SK-N-SH (cell line): ENCODE data around the gene CCK. TPM values are rescaled to one million over a fixed set of nuclear protein-coding genes. Genes with fewer than 3 reads are reported as not detected.

ENCODE experiments used
- CTCF ChIA-PET: fragments of 300-600, 350-600 bp; formaldehyde crosslinking; extraction: SDS; loops from one replicate; lab custom pipeline; 2021; lab: Yijun Ruan, JAX
- POLR2A ChIA-PET: fragments of 350-600 bp; sonication (Branson Sonifier 250); formaldehyde crosslinking; extraction: SDS; loops from one replicate; lab custom pipeline; 2020; ENCODE audit warnings: antibody characterized with exemption, inconsistent platforms; lab: Yijun Ruan, JAX
- DNase-seq: peaks from one replicate; pipeline ENCODE4 v3.0.0; 2012
- H2AFZ ChIP-seq: fragments of 200-600 bp; sonication (generic); 2 replicates; pipeline ENCODE4 v1.8.1; 2016; ENCODE audit warnings: antibody characterized with exemption, mild to moderate bottlenecking, low read depth
- H3F3A ChIP-seq: fragments of 200-600 bp; sonication (generic); replicated peaks from 2 replicates; pipeline ENCODE3; 2016; ENCODE audit warnings: antibody characterized with exemption, mild to moderate bottlenecking; ENCODE audit not compliant: insufficient read depth
- H3K27ac ChIP-seq, 2 experiments: fragments of 200-500 bp in 1 of 2; fragments of 200-600 bp in 1 of 2; sonication (Bioruptor generic) in 1 of 2; sonication (generic), shearing (Covaris generic) in 1 of 2; 2 replicates each; pipeline versions ENCODE4 v1.5.1 to v1.6.1; 2014 to 2016; ENCODE audit warnings: low read depth in 2 of 2, inconsistent platforms in 1 of 2, low read length in 1 of 2, mild to moderate bottlenecking in 1 of 2, mixed read lengths in 1 of 2
- H3K27me3 ChIP-seq: fragments of 200-600 bp; sonication (generic), shearing (Covaris generic); 2 replicates; pipeline ENCODE4 v1.6.1; 2016; ENCODE audit warnings: mixed run types; ENCODE audit not compliant: insufficient read depth
- H3K36me3 ChIP-seq, 2 experiments: fragments of 200-500 bp in 1 of 2; fragments of 200-600 bp in 1 of 2; sonication (Bioruptor generic) in 1 of 2; sonication (generic) in 1 of 2; replicated peaks in 1 of 2; 2 replicates each; pipeline versions ENCODE3 to v1.5.1; 2014 to 2016; ENCODE audit warnings: low read length in 1 of 2, mild to moderate bottlenecking in 1 of 2; ENCODE audit not compliant: insufficient read depth in 2 of 2, control insufficient read depth in 1 of 2
- H3K4me1 ChIP-seq, 2 experiments: fragments of 200-500 bp in 1 of 2; fragments of 200-600 bp in 1 of 2; sonication (Bioruptor generic) in 1 of 2; sonication (generic), shearing (Covaris generic) in 1 of 2; 2 replicates each; pipeline versions ENCODE4 v1.5.1 to v1.6.1; 2014 to 2016; ENCODE audit warnings: low read depth in 1 of 2, low read length in 1 of 2, mixed run types in 1 of 2; ENCODE audit not compliant: insufficient read depth in 2 of 2, control insufficient read depth in 1 of 2
- H3K4me2 ChIP-seq: fragments of 200-600 bp; sonication (generic), shearing (Covaris generic); 2 replicates; pipeline ENCODE4 v1.6.1; 2017; ENCODE audit warnings: mixed run types
- H3K4me3 ChIP-seq, 2 experiments: fragments of 200-500 bp in 1 of 2; fragments of 200-600 bp in 1 of 2; sonication (Bioruptor generic) in 1 of 2; sonication (generic), shearing (Covaris generic) in 1 of 2; 2 replicates each; pipeline versions ENCODE4 v1.5.1 to v1.8.1; 2014 to 2016; ENCODE audit warnings: low read depth in 2 of 2, inconsistent platforms in 1 of 2, low read length in 1 of 2, mild to moderate bottlenecking in 1 of 2, mixed read lengths in 1 of 2, moderate library complexity in 1 of 2
- H3K79me2 ChIP-seq: fragments of 200-600 bp; sonication (generic); 2 replicates; pipeline ENCODE4 v1.8.1; 2017; ENCODE audit warnings: mild to moderate bottlenecking; ENCODE audit not compliant: insufficient read depth
- H3K9ac ChIP-seq: fragments of 200-600 bp; sonication (generic); 2 replicates; pipeline ENCODE4 v1.6.1; 2017; ENCODE audit warnings: mixed run types
- H3K9me2 ChIP-seq: fragments of 200-600 bp; sonication (generic); 2 replicates; pipeline ENCODE4 v1.6.1; 2017; ENCODE audit warnings: mixed run types
- H3K9me3 ChIP-seq: fragments of 200-600 bp; sonication (generic); 2 replicates; pipeline ENCODE4 v1.6.1; 2017; ENCODE audit warnings: mixed run types, mild to moderate bottlenecking, moderate library complexity
- H4K20me1 ChIP-seq: fragments of 200-600 bp; sonication (generic); 2 replicates; pipeline ENCODE4 v1.6.1; 2017; ENCODE audit warnings: mild to moderate bottlenecking, mixed run types; ENCODE audit not compliant: insufficient read depth
- CHD2 ChIP-seq: fragments of 150-350 bp; IDR thresholded peaks from 2 replicates; pipeline ENCODE4 v1.6.1; 2018; ENCODE audit warnings: low read length; ENCODE audit not compliant: partially characterized antibody
- CTCF ChIP-seq: fragments of 200-600 bp; sonication (generic); IDR thresholded peaks from 2 replicates; pipeline ENCODE4 v1.6.1; 2017; ENCODE audit warnings: antibody characterized with exemption, mild to moderate bottlenecking, moderate library complexity
- EP300 ChIP-seq, 2 experiments: IDR thresholded peaks; 2 replicates each; pipeline versions ENCODE4 v1.4.0 to v1.6.1; 2012; ENCODE audit warnings: borderline replicate concordance in 1 of 2, low read depth in 1 of 2, low read length in 1 of 2
- EZH2phosphoT487 ChIP-seq: fragments of 200-600 bp; sonication (generic); IDR thresholded peaks from 2 replicates; pipeline ENCODE4 v1.6.1; 2017; ENCODE audit warnings: low read depth, mixed run types, mild to moderate bottlenecking, antibody characterized with exemption, moderate library complexity, borderline replicate concordance
- FOSL2 ChIP-seq: IDR thresholded peaks from 2 replicates; pipeline ENCODE4 v1.4.0; 2012; ENCODE audit warnings: low read depth, mild to moderate bottlenecking, moderate library complexity, borderline replicate concordance
- FOXJ3 ChIP-seq: sonication (generic); formaldehyde crosslinking; IDR thresholded peaks from 2 replicates; pipeline ENCODE4 v1.5.1; 2020; ENCODE audit warnings: mild to moderate bottlenecking, missing genetic modification reagents
- FOXM1 ChIP-seq: IDR thresholded peaks from 2 replicates; pipeline ENCODE4 v1.4.0; 2012; ENCODE audit warnings: low read depth, mild to moderate bottlenecking
- GABPA ChIP-seq: IDR thresholded peaks from 2 replicates; pipeline ENCODE4 v1.4.0; 2012; ENCODE audit warnings: low read depth, mild to moderate bottlenecking
- JUND ChIP-seq: IDR thresholded peaks from 2 replicates; pipeline ENCODE4 v1.4.0; 2012
- MEF2A ChIP-seq: IDR thresholded peaks from 2 replicates; pipeline ENCODE4 v1.4.0; 2012; ENCODE audit warnings: low read depth, borderline replicate concordance
- MXI1 ChIP-seq: IDR thresholded peaks from 2 replicates; pipeline ENCODE4 v1.6.1; 2012; ENCODE audit warnings: mild to moderate bottlenecking, low read depth, low read length, improper control_type of control experiment
- NRF1 ChIP-seq: IDR thresholded peaks from 2 replicates; pipeline ENCODE4 v1.6.1; 2012; ENCODE audit warnings: low read depth, mild to moderate bottlenecking, low read length
- POLR2AphosphoS5 ChIP-seq: IDR thresholded peaks from 2 replicates; pipeline ENCODE4 v1.6.1; 2012; ENCODE audit warnings: low read depth, low read length
- RCOR1 ChIP-seq: fragments of 150-350 bp; IDR thresholded peaks from 2 replicates; pipeline ENCODE4 v1.6.1; 2017; ENCODE audit warnings: antibody characterized with exemption, low read length
- REST ChIP-seq: IDR thresholded peaks from 2 replicates; pipeline ENCODE4 v1.6.1; 2012; ENCODE audit warnings: mild to moderate bottlenecking, low read depth, low read length, moderate library complexity
- RFX5 ChIP-seq: IDR thresholded peaks from 2 replicates; pipeline ENCODE4 v1.6.1; 2012; ENCODE audit warnings: mild to moderate bottlenecking, improper control_type of control experiment, low read length
- SIN3A ChIP-seq: IDR thresholded peaks from 2 replicates; pipeline ENCODE4 v1.6.1; 2012; ENCODE audit warnings: low read depth, mild to moderate bottlenecking, low read length, moderate library complexity, borderline replicate concordance
- SMC3 ChIP-seq: IDR thresholded peaks from 2 replicates; pipeline ENCODE4 v1.6.1; 2012; ENCODE audit warnings: low read depth, low read length, improper control_type of control experiment
- TAF1 ChIP-seq: IDR thresholded peaks from 2 replicates; pipeline ENCODE4 v1.6.1; 2012; ENCODE audit warnings: low read depth, mild to moderate bottlenecking, low read length, moderate library complexity, borderline replicate concordance
- TEAD4 ChIP-seq: IDR thresholded peaks from 2 replicates; pipeline ENCODE4 v1.4.0; 2012; ENCODE audit warnings: mild to moderate bottlenecking, borderline replicate concordance; ENCODE audit not compliant: insufficient read depth
- YY1 ChIP-seq: IDR thresholded peaks from 2 replicates; pipeline ENCODE4 v1.4.0; 2012; ENCODE audit warnings: low read depth, mild to moderate bottlenecking
- WGBS: methylation state at CpG from one replicate; pipeline ENCODE4 v1.1.6; 2017; ENCODE audit warnings: low lambda C conversion rate; 5-methylcytosine and 5-hydroxymethylcytosine counted together
- polyA plus RNA-seq, 3 experiments: library from polyadenylated mRNA; depleted of rRNA; stranded (reverse); fragments of >200 nt; gene quantifications; 2 replicates each; pipeline ENCODE4 v1.2.3, GENCODE V29; 2012

The CCK gene
- polyA plus RNA-seq, 1 of the 3 experiments (the other 2 are of a cell fraction): not detected

DNA sequence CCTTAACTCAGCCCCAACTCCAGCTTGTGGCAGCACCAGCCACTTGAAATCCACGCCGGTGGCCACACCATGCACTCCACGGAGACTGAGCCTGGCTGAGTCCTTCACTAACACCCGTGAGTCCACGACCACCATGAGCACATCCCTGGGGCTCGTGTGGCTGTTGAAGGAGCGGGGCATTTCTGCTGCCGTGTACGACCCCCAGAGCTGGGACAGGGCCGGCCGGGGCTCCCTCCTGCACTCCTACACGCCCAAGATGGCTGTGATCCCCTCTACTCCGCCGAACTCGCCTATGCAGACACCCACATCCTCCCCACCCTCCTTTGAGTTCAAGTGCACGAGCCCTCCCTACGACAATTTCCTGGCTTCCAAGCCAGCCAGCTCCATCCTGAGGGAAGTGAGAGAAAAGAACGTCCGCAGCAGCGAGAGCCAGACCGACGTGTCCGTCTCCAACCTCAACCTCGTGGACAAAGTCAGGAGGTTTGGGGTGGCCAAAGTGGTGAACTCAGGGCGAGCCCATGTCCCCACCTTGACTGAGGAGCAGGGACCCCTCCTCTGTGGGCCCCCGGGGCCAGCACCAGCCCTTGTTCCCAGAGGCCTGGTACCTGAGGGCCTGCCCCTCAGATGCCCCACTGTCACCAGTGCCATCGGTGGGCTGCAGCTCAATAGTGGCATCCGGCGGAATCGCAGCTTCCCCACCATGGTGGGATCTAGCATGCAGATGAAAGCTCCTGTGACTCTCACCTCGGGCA, 42.9 kb downstream of the CCK start:
- H3K27ac ChIP-seq: no peak overlapping the region
- TF ChIP-seq TAF1: no peak
- TF ChIP-seq JUND: no peak
- no peak for TF ChIP-seq FOXJ3 (CRISPR knock-in tag)
- TF ChIP-seq SMC3: no peak
- no peak for TF ChIP-seq MEF2A
- TF ChIP-seq, all 33 proteins: peak for 0
- no peaks in the 10 kb centered on the region for H3F3A ChIP-seq
- H3K9ac ChIP-seq: no peak overlapping the region
- no peak overlapping the region for H3K4me3 ChIP-seq
- no peaks in the 10 kb centered on the region for H4K20me1 ChIP-seq
- no peaks in the 10 kb centered on the region for H3K9me2 ChIP-seq
- no peaks in the 10 kb centered on the region for H3K4me1 ChIP-seq
- no peak overlapping the region for H2AFZ ChIP-seq
- 96% methylated on average over 23 of the region's 31 CpGs for WGBS
- H3K36me3 ChIP-seq: peaks cover 0 to 25% of the 10 kb centered on the region in 2 experiments
- no peak overlapping the region for H3K4me2 ChIP-seq
- no peaks in the 10 kb centered on the region for H3K9me3 ChIP-seq
- H3K27me3 ChIP-seq: no peaks in the 10 kb centered on the region
- no peak for DNase-seq
- CTCF ChIA-PET: interaction anchor here (0.6 to 3.2 kb wide), 6 partner anchors 9 to 324 kb away, joined by 3 to 10 read pairs (median 3); no protein-coding TSS in a partner anchor
- POLR2A ChIA-PET: no interaction called here
- no peaks in the 10 kb centered on the region for H3K79me2 ChIP-seq

DNA sequence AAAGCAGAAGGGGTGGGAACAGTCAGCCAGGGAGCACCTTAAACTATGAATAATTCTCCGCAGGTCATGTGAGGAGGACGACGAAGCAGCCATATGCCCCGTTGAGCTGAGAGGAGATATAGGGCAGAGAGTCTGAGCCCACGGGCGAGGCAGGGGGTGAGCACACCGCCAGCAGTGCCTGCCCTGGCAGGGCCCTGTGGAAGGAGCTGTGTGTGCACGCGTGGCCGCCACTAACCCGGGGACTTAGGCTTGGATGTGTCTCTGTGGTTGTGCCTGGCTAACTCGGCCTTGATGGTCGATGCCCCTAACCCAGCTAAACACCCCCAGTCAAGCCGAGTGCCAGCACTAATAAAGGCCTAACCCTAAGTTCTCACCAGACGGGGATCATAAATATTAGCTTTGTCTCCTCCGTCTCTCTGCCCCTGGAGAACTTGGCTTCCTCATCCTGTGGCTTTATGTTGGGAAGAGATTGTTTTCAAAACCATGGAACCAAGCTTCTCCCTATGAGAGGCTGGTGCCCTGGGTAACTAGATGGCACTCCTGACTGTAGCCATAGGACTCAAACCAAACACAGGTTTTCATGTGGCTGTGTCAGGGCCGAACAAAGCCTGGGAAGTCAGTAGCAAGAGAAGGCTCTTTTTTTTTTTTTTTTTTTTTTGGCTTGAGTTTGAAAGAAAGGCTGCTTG, 45.4 kb downstream of the CCK start:
- Histone ChIP-seq H3K4me1 (no peaks in the 10 kb centered on the region), H3K9me3 (no peaks in the 10 kb centered on the region), H3K27ac (no peak overlapping the region), H3K9me2 (no peaks in the 10 kb centered on the region), H3F3A (peaks cover 7% of the 10 kb centered on the region), H3K4me2 (no peak overlapping the region), H2AFZ (no peak overlapping the region), H4K20me1 (no peaks in the 10 kb centered on the region), H3K9ac (no peak overlapping the region), H3K27me3 (no peaks in the 10 kb centered on the region), H3K4me3 (no peak overlapping the region), H3K36me3 (peaks cover 0 to 25% of the 10 kb centered on the region in 2 experiments), H3K79me2 (no peaks in the 10 kb centered on the region)
- TF ChIP-seq GABPA (no peak), TEAD4 (no peak), RCOR1 (no peak), EP300 (IDR thresholded peaks at IDR 0.05; ENCODE audit: borderline replicate concordance in 1 of 2, low read depth in 1 of 2, low read length in 1 of 2) (no peak), EZH2phosphoT487 (no peak), POLR2AphosphoS5 (no peak), REST (no peak), CTCF (no peak), FOXJ3 (CRISPR knock-in tag) (no peak), YY1 (no peak), CHD2 (no peak), NRF1 (no peak), SMC3 (no peak), MXI1 (no peak), RFX5 (no peak), FOSL2 (no peak), TAF1 (no peak), FOXM1 (no peak), SIN3A (no peak)
- DNase-seq: no peak
- POLR2A ChIA-PET: no interaction called here
- WGBS: 88% methylated on average over 10 of the region's 17 CpGs
- CTCF ChIA-PET: interaction anchor here (1.5 to 4.2 kb wide), 3 partner anchors 9 to 29 kb away, joined by 6 to 32 read pairs (median 10); no protein-coding TSS in a partner anchor
